NCI-H2081 treated with DMSO at 0.1 percent for 48 hours (cell line): ENCODE results near the gene CDH13.

Source experiments
- DNase-seq: peaks from one replicate; lab custom pipeline; 2025; lab: John Stamatoyannopoulos, UW

CDH13 gene

DNA sequence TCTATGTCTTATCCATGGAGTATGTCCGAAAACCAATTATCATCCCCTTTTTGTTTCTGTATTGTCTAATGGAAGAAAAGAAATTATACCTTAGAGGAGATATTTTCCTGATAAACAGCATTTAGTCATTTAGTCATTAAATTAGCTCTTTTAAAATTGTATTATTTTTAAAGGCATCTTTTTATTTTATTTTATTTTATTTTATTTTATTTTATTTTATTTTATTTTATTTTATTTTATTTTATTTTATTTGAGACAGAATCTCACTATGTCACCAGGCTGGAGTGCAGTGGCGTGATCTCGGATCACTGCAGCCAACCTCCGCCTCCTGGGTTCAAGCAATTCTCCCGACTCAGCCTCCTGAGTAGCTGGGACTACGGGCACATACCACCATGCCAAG lies 559.1 kb downstream of the CDH13 start:
- no peak for DNase-seq

DNA sequence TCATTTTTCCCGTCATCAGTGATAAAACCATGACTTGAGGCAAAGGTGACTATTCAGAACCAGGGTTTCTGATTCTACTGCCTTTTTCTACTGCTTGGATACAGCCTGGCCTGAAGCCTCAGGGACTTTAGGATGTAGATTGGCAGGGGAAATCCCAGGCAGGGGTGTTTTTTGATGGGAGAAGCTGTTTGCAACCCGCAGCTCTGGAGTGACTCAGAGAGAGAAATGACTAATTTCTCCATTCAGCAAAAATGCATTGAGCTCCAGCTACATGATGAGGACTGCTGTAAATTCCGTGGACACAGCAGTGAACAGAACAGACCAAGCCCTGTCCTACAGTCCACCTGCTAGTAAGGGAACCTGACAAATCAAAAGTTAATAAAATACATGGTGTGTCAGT lies 560.6 kb downstream of the CDH13 start:
- no peak for DNase-seq

DNA sequence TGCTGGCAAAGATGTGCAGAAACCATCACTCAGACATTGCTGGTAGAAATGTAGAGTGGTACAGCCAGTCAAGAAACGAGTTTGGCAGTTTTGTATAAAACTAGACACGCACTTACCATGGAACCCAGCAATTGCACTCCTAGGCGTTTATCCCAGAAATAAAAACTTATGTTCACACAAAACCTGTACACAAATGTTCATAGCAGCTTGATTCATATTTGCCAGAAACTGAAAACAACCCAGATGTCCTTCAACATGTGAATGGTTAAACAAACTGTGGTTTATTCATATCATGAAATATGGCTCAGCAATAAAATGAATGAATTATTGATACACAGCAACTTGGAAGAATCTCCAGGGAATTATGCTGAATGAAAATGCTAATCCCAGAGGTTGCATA lies 570.0 kb downstream of the CDH13 start:
- DNase-seq: no peak

DNA sequence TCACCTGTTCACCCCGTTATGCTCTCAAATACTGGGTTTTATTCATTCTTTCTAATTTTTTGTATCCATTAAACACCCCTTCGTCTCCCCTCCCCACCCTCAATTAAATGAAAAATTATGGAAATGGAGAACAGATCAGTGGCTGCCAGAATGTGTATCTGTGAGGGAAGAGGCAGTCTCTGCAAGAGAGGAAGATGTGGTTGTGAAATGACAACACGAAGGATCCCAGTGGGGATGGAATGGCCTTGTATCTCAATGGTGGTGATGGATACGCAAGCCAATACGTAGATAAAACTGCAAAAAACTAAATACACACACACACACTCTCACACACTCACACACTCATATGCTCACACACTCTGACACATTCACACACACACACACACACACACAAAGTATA lies 570.7 kb downstream of the CDH13 start:
- DNase-seq: no peak

DNA sequence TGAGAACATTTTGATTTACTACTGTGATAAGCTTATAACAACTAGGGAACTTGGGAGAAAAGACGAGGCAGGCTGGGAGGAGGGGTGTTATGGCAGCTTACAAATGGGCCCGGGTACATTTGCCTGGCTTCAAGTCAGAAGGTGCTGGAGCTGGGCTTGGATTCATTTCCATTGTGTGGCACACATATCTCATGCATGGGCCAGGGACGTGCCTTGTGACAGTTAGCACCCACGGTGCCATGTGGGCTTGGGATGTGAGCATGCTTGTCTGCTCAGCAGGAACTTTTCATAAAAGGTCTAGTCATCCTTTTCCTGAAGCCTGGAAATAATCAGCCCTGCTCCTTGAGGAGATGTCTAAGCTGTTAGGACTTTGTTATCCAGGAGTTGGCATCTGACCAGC lies 572.2 kb downstream of the CDH13 start:
- DNase-seq: no peak

DNA sequence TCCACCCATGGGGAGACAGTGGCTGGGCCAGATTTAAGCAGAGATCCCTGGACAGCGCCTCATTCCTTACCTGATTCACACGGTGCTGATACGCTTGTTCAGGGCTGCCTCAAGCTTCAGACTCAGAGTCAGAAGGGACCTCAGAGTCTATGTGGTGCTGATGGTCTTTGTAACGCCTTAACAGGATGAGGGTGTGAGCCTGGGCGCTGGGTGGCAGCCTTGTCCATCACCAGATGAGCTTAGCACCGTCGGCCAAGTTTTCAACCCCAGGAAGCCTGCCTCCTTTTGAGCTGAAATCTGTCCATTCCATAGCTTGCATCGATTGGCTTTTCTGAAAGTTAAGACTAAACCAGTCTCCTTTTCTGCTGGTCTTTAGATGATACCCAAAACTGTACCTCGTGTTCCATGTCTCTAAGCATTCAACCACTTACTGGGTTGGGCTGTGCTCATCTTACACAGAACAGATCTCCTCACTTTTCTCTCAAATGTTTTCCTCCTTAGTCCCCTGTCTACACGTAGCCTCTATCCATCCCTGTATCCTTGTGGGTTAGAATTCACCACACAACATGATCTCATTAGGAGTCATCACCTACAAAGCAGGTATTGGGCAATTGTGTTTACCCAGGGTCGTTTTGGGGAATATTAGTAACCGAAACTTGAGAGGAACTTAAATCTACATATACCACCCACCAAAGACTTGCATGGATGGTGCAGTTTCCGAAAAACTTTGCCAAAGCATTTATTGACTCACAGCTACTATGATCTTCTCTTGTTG lies 573.4 kb downstream of the CDH13 start:
- no peak for DNase-seq

DNA sequence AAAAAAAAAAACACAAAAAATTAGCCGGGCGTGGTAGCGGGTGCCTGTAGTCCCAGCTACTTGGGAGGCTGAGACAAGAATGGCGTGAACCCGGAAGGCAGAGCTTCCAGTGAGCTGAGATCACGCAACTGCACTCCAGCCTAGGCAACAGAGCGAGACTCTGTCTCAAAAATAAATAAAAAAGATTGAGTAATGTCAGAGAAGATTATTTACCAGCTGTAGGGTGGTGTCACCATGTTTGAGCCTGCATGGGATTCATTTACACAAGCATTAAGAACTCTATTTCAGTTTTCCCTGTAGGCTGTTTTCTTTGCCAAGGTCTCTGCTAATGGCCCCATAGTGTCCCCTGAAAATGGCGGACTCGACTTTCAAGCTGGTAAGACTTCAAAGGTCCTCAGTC lies 575.0 kb downstream of the CDH13 start:
- no peak for DNase-seq

DNA sequence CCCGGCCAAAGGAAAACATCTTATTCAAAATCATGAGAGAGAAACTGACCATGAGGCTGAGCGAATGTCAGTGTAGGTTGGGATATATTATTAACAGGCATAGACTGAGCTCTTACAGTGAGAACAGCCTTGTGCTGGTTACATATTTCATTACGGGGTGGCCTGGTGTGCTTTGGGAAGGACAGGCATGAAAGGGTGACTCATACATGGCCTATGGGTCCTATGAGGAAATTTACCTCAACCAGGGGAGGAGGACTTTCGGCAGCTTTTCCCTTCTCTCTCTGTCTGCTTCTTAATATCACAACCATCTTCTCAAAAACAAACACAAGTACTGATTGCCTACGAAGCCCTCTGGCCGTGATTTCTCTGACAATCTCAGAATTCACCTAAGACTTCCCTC lies 579.1 kb downstream of the CDH13 start:
- DNase-seq: no peak

DNA sequence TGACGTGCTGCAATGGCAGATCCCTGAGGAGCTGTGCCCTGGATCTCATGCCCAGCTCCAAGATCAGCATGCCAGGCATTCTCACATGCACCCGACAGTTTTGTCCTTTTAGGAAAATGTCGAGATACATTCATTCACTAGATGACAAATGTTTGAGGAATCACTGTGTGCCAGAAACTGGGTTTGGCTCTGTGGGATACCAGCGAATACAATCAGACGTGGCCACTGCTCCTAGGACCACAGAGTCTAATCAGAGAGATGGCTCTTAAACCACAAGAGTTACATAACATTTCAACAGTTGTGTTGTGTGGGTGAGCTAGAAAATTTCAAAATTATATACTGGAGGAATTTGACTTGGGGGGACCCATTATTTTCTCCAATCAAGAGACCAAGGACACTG lies 579.7 kb downstream of the CDH13 start:
- no peak for DNase-seq

DNA sequence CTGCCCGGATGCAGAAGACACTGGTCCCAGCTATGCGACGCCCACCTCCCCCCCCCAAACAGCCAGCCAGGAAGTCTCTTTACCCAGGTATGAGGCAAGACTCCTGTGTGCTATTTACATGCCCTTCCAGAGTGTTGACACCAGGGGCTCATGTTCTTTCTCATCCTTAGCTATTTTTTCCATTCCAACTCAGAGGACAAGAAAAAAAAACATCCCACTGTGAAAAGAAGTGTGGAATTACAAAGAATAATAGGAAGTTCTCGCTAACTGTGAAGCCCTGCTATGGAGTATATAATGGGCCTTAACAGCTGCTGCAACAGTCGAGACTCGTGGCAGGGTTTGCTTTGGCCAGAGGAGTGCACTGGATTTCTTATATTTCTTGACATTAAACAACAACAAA lies 584.9 kb downstream of the CDH13 start:
- DNase-seq: no peak

DNA sequence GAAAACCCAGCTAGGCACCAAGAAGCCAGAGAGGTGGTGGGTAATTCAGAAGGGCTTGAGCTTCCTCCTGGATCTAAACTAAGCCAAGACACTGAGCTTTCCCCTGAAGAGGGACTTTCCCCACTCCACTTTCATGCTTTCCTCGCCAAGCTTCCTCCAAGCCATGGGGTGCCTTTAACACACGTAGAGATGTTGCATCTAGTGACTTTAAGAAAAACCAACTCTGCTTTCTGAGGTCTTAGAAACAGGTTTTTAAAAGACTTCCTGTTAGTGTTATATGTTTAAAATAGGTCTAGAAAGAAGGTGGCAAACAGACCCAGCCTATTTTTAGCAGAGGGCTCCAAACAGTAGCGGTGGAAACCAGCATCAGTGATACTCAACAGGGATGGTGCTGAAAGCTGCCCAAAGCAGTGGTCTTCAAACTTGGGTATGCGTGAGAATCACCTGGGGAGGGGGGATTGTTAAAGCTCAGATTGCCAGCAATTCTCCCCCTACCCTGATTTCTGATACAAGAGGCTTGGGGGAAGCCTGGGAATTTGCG lies 585.6 kb downstream of the CDH13 start:
- DNase-seq: no peak

DNA sequence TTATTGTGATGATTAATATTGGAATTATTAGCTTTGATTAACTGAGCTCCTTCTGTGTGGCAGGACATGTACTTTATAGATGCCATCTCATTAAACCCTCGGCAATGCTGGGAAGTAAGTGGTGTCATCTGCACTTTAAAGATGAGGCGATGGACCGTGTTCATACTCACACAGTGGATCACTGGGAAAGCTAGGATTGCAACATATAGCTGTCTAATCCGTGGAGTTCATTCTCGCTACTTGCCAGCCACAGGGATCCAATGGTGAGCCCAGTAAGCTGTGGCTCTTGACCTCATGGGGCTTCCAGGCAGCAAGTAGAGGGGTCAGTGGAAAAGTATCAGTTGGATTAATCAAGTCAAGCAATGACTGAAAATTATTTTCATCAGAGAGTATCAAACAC lies 587.9 kb downstream of the CDH13 start:
- DNase-seq: no peak

DNA sequence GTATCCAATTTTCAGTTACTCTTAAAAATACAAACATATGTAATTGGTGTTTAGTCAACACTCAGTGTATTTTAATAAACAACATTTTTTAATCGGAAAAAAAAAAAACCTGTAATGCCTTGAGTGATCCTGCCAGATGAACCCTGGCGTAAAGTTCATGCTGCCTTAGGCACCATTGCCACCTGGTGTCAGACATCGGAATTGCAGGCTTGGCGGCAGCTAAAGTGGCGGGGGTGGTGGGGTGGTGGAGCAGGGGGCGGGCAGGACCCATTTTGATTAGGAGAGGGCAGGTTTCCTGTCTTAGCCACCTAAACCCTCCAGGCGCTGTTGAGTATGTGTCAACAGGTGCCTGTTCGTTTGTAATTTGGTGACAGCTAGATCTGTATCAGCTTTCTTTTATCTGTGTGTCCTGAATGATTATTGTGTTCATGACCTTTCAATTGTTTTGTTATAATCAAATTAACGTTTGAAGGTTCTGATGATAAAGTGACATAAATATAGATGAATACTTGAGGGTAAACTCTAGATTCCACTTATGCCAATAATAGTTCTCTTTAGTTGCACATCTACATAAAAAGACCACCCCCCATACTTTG lies 588.7 kb downstream of the CDH13 start:
- DNase-seq: no peak

DNA sequence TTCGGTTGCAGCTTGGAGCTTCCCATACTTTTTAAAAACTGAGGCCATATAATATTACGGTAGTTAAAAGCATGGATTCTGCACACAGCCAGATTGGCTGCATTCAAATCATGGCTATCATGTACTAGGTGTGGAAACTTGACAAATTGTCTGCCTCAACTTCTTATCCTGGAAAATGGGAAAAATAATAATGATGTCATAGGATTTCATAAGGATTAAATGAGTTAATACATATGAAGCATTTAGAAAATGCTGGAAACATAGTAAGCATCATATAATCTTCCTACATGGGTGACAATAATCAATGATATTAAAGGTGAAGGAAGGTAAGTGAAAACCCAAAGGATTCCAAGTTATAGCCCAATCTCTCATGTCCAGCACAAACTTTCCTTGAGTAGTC lies 592.5 kb downstream of the CDH13 start:
- no peak for DNase-seq

DNA sequence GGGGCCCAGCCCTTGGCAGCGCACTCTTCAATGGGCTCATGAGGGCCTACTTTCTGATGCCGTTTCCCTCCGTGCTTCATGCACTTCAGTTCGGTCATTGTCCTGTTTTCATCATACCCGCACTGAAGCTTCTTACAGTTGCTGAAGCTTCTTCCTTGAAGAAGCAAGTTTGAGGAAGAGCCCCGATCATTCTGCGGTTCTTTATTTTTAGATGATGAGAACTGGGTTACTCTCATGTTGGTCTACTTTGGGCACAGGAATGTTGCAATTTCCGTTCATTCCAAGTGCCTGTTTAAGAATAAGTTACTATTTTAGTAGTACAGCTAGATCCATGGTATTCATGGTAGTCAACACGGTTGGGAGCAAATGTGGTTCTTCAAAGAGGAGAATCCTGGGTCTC lies 593.3 kb downstream of the CDH13 start:
- no peak for DNase-seq

DNA sequence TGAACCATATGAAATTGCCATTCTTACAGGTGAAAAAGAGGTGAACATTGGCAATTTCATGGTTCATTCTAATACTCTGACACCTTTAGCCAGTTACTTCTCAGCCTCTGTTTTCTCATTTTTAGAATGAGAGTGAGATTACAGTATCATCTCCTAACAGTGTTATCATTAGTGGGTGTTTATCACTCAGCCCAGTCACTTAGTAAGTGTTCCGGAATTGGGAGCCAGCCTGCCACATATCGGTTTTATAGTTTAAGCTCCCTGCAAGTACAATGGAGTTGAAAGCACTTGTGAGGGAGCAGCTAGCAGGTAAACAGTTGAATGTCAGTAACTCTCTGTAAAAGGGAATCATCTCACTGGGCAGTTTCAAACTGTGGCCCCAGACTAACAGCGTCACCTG lies 597.9 kb downstream of the CDH13 start:
- no peak for DNase-seq

DNA sequence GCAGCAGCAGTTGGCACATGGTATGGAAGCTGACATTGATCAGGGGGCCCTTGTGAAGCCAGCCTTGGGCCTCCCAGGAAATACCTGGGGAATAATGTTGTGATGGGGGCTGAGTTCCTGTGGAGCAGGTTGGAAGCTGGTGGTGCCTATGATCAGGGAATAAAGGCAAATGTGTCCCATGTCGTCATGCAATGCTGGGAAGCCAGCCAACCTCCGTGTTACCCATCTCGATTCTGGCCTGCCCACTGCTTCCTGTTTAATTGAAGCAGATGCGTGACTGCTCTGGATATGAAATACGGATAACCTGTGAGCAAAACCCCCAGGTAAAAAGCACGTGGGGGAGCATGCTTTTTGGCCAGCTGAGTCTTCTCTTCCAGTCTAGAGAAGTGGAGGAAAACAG lies 600.6 kb downstream of the CDH13 start:
- no peak for DNase-seq

DNA sequence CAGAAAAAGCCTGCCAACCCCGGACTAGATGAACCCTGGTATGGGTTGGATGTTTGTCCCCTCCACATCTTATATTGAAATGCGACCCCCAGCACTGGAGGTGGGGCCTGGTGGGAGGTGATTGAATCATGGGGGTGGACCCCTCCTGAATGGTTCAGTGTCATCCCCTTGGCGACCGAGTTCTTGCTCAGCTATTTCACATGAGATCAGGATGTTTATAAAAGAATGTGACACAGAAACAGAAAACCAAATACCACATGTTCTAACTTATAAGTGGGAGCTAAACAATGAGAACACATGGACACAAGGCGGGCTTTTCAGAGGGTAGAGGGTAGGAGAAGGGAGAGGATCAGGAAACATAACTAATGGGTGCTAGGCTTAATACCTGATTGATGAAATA lies 605.0 kb downstream of the CDH13 start:
- no peak for DNase-seq

DNA sequence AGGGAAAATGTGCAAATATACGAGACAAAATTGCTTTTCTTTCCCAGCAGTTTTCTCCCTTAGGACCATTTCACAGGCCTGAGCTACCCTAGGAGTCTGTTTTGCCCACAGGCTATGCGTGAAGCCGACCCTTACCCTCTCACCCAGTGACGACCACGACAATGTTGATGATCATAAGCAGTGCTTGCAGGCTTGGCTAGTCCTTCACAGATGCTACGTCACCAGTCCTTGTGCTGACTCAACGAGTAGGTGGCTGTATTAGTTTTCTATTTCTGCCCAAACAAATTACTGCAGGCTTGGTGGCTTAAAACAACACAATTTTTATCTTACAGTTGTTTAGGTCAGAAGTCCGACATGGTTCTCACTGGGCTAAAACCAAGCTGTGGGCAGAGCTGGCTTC lies 606.4 kb downstream of the CDH13 start:
- no peak for DNase-seq

DNA sequence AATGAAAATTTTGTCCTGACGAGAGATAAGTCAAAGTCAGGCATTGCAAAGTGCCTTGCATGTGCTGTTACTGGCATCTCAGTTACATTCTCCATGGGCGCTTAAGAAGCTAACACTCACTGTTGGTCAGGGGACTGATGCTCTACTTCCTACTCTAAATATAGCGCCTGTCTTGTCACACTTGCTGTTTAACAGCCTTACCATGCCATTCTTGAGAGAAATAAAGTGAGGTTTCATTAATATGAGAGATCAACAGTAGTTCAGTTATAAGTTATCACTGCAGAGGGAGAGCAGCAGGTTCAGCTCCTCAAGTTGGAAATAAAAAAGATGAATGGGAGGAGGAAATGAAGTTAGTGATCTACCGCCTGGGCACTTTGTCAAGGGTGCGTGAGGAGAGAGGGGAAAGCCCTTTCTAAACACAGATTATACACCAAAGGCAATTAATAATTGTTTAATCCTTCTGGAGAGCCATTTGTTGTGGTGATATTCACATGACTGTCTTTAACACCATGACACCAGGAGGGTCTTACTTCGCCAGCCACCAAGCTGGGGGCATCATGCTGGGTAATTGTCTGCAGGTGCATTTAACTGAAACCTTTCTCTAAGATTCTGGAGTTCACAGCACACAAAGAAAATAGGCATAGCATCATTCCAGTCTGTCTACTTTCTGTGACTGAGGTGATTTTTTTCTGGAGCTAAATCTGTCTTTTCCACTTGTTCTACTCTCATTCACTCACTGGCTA lies 612.4 kb downstream of the CDH13 start:
- DNase-seq: no peak

DNA sequence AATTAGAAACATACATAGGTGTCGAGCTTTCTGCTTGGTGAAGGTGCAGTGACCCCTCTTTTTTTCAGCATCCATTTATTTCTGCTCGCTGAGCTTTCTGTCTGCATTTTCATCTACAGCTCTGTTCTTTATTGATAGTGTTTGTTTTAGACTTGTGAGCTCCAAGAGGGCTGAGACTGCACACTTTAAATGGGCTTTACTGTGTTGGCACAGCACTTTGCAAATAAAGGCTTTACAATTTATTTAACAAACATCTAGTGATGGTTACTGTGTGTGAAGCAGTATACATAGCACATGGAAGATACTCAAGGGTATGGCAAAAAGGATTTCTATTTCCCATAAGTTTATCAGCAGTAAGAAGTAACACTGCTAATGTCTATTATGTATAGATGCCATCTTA lies 617.3 kb downstream of the CDH13 start:
- DNase-seq: peak; percentile 23

DNA sequence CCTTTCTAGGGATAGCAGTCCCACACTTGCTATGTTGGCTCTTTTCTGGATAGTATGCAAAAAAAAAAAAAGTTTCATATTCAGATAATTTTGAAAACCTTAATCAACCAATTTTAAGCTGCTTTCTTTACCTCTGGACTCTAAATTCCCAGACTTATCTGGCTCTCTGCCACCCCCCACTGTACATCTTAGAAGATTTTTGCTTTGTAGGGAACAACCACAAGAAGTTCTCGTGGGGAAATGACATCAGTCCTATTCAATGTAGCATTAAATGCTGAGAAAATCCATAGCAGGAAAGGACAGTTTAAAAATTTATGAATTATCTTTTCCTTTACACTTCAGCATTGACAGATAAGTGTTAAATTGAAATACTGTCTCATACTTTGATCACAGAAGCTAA lies 618.3 kb downstream of the CDH13 start:
- no peak for DNase-seq

DNA sequence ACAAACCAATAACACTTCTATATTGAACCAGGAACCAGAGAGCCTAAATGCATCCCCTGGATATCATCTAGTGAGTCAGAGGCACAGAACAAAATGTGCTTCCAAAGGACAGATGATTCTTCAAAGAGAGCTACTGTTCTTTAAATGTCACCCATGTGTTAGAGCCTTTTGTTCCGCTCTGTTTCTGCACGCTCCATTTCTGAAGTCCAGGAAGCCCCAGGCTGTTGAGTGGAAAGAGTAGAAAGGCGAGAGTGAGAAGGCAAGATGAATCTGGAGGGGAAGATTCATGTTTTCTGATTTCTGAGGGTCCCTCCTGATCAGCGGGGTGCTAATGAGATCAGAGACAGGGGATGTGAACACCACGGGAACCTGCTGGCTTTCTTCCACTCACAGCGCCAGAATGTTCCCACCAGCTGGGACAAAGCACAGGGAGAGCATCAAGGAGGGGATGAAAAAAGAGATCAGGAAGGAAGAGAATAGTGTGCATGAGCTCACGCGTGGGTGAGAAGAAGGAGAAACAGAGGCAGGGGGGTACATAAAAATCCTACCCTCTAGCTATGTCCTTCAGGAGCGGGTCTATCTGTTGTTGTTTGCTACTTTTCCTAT lies 621.1 kb downstream of the CDH13 start:
- DNase-seq: no peak
